SK-N-MC (cell line): ENCODE data around the gene ARHGEF1.

ENCODE experiments used
- EZH2 ChIP-seq: fragments of 200-600 bp; sonication (generic); IDR thresholded peaks from one replicate; pipeline ENCODE4 v1.6.1; 2017; ENCODE audit warnings: antibody characterized with exemption
- POLR2AphosphoS5 ChIP-seq: IDR thresholded peaks from 2 replicates; pipeline ENCODE4 v1.6.1; 2012; ENCODE audit warnings: mild to moderate bottlenecking, low read depth, low read length, borderline replicate concordance

DNA sequence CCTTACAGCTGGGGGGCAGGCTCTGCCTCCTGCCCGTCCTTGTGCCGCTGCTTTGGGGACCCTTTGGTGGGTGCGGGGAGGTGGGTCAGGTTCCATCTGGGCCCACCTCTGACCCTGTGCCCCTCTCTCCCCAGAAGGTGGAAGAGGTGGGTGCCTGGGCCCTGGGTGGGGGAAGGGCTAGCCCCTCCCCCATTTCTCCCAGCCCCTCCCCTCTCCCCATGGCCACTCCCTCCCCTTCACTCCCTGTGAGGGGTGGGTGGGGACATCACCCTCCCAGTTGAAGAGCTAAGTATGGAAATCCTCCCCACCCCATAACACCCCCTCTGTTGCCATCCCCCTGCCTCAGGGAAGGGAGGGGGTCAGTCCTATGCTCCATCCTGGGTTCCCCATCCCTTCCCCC is 14.2 kb downstream of the ARHGEF1 start:
- TF ChIP-seq POLR2AphosphoS5 (no peak), EZH2 (no peak)
